ENCODE data around the gene CSTA.

DNA sequence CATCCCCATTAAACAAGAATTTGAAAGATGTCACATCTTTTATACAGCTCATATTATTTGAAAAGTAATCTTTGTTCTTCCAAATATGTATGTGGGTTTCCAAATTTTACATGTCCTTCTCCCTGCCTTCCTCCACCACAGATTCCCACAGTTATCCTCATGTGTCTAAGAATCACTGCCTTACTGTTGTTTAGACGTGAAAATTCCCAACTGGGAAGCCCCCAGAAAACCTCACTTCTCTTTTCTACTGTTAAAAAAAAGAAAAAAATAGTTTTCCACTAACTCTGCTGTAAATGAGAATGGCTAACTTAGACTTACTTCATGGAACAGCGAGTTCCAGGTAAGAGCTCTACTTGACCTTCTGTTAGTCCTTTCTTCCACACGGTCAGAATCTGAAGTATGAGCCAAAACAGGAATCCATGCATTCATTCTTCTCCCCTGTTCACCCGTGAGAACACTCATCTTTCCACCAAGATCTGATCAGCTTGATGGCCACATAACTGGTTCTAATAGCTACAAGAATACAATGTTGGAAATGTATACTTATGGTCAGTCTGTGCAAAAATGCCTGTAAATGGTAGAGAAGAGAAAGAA, 17.9 kb upstream of the CSTA start:
- TF ChIP-seq, protein P1, sequence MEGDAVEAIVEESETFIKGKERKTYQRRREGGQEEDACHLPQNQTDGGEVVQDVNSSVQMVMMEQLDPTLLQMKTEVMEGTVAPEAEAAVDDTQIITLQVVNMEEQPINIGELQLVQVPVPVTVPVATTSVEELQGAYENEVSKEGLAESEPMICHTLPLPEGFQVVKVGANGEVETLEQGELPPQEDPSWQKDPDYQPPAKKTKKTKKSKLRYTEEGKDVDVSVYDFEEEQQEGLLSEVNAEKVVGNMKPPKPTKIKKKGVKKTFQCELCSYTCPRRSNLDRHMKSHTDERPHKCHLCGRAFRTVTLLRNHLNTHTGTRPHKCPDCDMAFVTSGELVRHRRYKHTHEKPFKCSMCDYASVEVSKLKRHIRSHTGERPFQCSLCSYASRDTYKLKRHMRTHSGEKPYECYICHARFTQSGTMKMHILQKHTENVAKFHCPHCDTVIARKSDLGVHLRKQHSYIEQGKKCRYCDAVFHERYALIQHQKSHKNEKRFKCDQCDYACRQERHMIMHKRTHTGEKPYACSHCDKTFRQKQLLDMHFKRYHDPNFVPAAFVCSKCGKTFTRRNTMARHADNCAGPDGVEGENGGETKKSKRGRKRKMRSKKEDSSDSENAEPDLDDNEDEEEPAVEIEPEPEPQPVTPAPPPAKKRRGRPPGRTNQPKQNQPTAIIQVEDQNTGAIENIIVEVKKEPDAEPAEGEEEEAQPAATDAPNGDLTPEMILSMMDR (IDR thresholded peaks at IDR 0.05), result no peak
- no peak for TF ChIP-seq POLR2A (IDR thresholded peaks at IDR 0.05)
